Fibroblast of lung (primary cell): ENCODE results near the gene NCOR2.

Experiments used
- CTCF ChIP-seq, 2 donors: IDR thresholded peaks in 1 of 2; conservative IDR thresholded peaks in 1 of 2; 1 replicate in 1 of 2; 2 replicates in 1 of 2; pipeline ENCODE4 v1.5.1; 2011 to 2012; ENCODE audit warnings: low read length in 2 of 2, control low read depth in 1 of 2, inconsistent platforms in 1 of 2, low read depth in 1 of 2, mild to moderate bottlenecking in 1 of 2
- EZH2 ChIP-seq: IDR thresholded peaks from 2 replicates; pipeline ENCODE4 v1.5.1; 2012; ENCODE audit warnings: low read length, control low read depth, mild to moderate bottlenecking; ENCODE audit errors: missing control alignments

- TF ChIP-seq CTCF (conservative IDR thresholded peaks at IDR 0.05 in 1 of 2, IDR thresholded peaks at IDR 0.05 in 1 of 2; ENCODE audit: low read depth in 1 of 2, low read length in 2 of 2) (no peak), EZH2 (no peak)
Observed at GRCh38 chr12:124577986-124578385, 10.6 kb upstream of the NCOR2 start.
